NK-92 (cell line): ENCODE results near the gene BICC1.

Experiments
- DNase-seq: peaks from one replicate; lab custom pipeline; 2025; ENCODE audit not compliant: unreplicated experiment; lab: John Stamatoyannopoulos, UW

BICC1 gene

GRCh38 chr10:58772758-58773157, 260.1 kb downstream of the BICC1 start:
- DNase-seq, result no peak

GRCh38 chr10:58773341-58773740, 260.7 kb downstream of the BICC1 start:
- no peak for DNase-seq

GRCh38 chr10:58773944-58774343, 261.3 kb downstream of the BICC1 start:
- no peak for DNase-seq

- DNase-seq, result no peak
Measured at GRCh38 chr10:58775960-58776567, 263.4 kb downstream of the BICC1 start.

- no peak for DNase-seq
Measured at GRCh38 chr10:58776568-58777318, 264.1 kb downstream of the BICC1 start.

- no peak for DNase-seq
Measured at GRCh38 chr10:58778966-58779365, 266.3 kb downstream of the BICC1 start.

- DNase-seq, result no peak
Measured at GRCh38 chr10:58779594-58779993, 266.9 kb downstream of the BICC1 start.

- no peak for DNase-seq
Measured at GRCh38 chr10:58780476-58780875, 267.8 kb downstream of the BICC1 start.

- DNase-seq, result no peak
Measured at GRCh38 chr10:58781873-58782488, 269.3 kb downstream of the BICC1 start.

- DNase-seq, result no peak
Measured at GRCh38 chr10:58782876-58783851, 270.5 kb downstream of the BICC1 start.

GRCh38 chr10:58784361-58784760, 271.7 kb downstream of the BICC1 start:
- DNase-seq, result no peak

- DNase-seq, result no peak
Measured at GRCh38 chr10:58785354-58785753, 272.7 kb downstream of the BICC1 start.

- DNase-seq, result no peak
Measured at GRCh38 chr10:58791137-58791536, 278.5 kb downstream of the BICC1 start.

GRCh38 chr10:58795560-58795959, 282.9 kb downstream of the BICC1 start:
- DNase-seq, result no peak

GRCh38 chr10:58796242-58796641, 283.6 kb downstream of the BICC1 start:
- DNase-seq, result no peak

GRCh38 chr10:58796824-58797223, 284.2 kb downstream of the BICC1 start:
- no peak for DNase-seq

- DNase-seq, result no peak
Measured at GRCh38 chr10:58797356-58797755, 284.7 kb downstream of the BICC1 start.

- DNase-seq, result no peak
Measured at GRCh38 chr10:58802047-58802446, 289.4 kb downstream of the BICC1 start.

- DNase-seq, result no peak
Measured at GRCh38 chr10:58806323-58806722, 293.7 kb downstream of the BICC1 start.

GRCh38 chr10:58806970-58807628, 294.4 kb downstream of the BICC1 start:
- no peak for DNase-seq

GRCh38 chr10:58807629-58808022, 295.0 kb downstream of the BICC1 start:
- no peak for DNase-seq
